K562 (cell line): ENCODE data around the gene ACTL9. TPM values are rescaled to one million over a fixed set of nuclear protein-coding genes. Genes with fewer than 3 reads are reported as not detected.

Source experiments
- BRD9 ChIP-seq: fragments of 450-650 bp; IDR thresholded peaks from 2 replicates; pipeline ENCODE4 v1.6.1; 2018; ENCODE audit warnings: low read depth; ENCODE audit not compliant: partially characterized antibody
- ETV6 ChIP-seq, 3 experiments: fragments of 150-350 bp in 1 of 3; sonication (generic) in 1 of 3; formaldehyde crosslinking in 1 of 3; IDR thresholded peaks; 2 replicates each; pipeline versions ENCODE4 v1.6.1 to v1.8.0; 2014 to 2022; ENCODE audit warnings: borderline replicate concordance in 2 of 3, low read depth in 2 of 3, antibody characterized with exemption in 1 of 3, low read length in 1 of 3, mild to moderate bottlenecking in 1 of 3, missing genetic modification reagents in 1 of 3
- NFYB ChIP-seq: IDR thresholded peaks from 2 replicates; pipeline ENCODE4 v1.6.1; 2011; ENCODE audit warnings: mild to moderate bottlenecking, moderate library complexity; ENCODE audit not compliant: insufficient read length; ENCODE audit errors: extremely low read depth
- OTX1 ChIP-seq: fragments of 450-650 bp; formaldehyde crosslinking; IDR thresholded peaks from 2 replicates; pipeline ENCODE4 v1.4.0; 2022; ENCODE audit warnings: mild to moderate bottlenecking
- PRPF4 ChIP-seq: fragments of 200-400 bp; formaldehyde crosslinking; IDR thresholded peaks from one replicate; pipeline ENCODE4 v1.6.1; 2017; ENCODE audit warnings: low read length, low read depth, mild to moderate bottlenecking; ENCODE audit not compliant: insufficient read depth, poor library complexity, severe bottlenecking
- RFX1 ChIP-seq: fragments of 450-650 bp; IDR thresholded peaks from 2 replicates; pipeline ENCODE4 v1.6.1; 2016; ENCODE audit warnings: mild to moderate bottlenecking, moderate library complexity
- TAL1 ChIP-seq: fragments of 450-650 bp; IDR thresholded peaks from 2 replicates; pipeline ENCODE4 v1.6.1; 2016; ENCODE audit warnings: mild to moderate bottlenecking
- ZBTB49 ChIP-seq: sonication (generic); formaldehyde crosslinking; IDR thresholded peaks from 2 replicates; pipeline ENCODE4 v1.8.0; 2022; ENCODE audit warnings: missing genetic modification reagents, mild to moderate bottlenecking, borderline replicate concordance
- ZNF518B ChIP-seq: fragments of 250-450 bp; sonication (Bioruptor Pico); IDR thresholded peaks from 2 replicates; pipeline ENCODE4 v1.5.0; 2021; ENCODE audit warnings: mild to moderate bottlenecking, moderate library complexity
- polyA plus RNA-seq, 8 experiments: library from polyadenylated mRNA; depleted of rRNA in 4 of 8; stranded (reverse) in 5 of 8; unstranded in 3 of 8; fragments of >200 nt; fragmentation: Nextera tagmentation in 2 of 8; fragmentation: Illumina TruSeq in 1 of 8; extraction: Ambion mirVana in 2 of 8; extraction: Trizol in 1 of 8; gene quantifications; 2 replicates each; pipeline versions ENCODE4 v1.2.1 to v1.2.3, GENCODE V29; 2011 to 2014; ENCODE audit warnings: inconsistent platforms in 1 of 8, missing spikeins in 1 of 8
- total RNA-seq, 7 experiments: library from RNA; depleted of rRNA in 6 of 7; stranded (reverse); fragments of >200 nt in 6 of 7; fragmentation: Illumina TruSeq in 2 of 7; extraction: Trizol in 2 of 7; gene quantifications; 2 replicates each; pipeline versions ENCODE4 v1.2.1 to v1.2.3, GENCODE V29; 2011 to 2021; ENCODE audit warnings: low replicate concordance in 1 of 7
- TF ChIP-seq, protein P1 (sequence below): fragments of 250-450 bp; sonication (Bioruptor Pico); IDR thresholded peaks from 2 replicates; pipeline ENCODE4 v1.8.0; 2022; ENCODE audit warnings: moderate library complexity, mild to moderate bottlenecking, inconsistent platforms
- TF ChIP-seq, protein P2 (sequence below): IDR thresholded peaks from 2 replicates; pipeline ENCODE4 v1.6.1; 2014; ENCODE audit warnings: antibody characterized with exemption
- TF ChIP-seq, protein P3 (sequence below): fragments of 450-650 bp; formaldehyde crosslinking; IDR thresholded peaks from 2 replicates; pipeline ENCODE4 v1.4.0; 2020; ENCODE audit warnings: mild to moderate bottlenecking, moderate library complexity
- TF ChIP-seq, protein P4 (sequence below): fragments of 200-800 bp; sonication (Bioruptor generic); IDR thresholded peaks from 2 replicates; pipeline ENCODE4 v1.6.1; 2017; ENCODE audit warnings: missing genetic modification characterization, missing compliant biosample characterization

Gene ACTL9
- total and polyA plus RNA-seq, 9 of the 15 experiments (the other 6 are each of a cell fraction or from before 2014, with no cell fraction given), result not detected

- no peak for TF ChIP-seq ZBTB49 (CRISPR knock-in tag)
- TF ChIP-seq BRD9, result no peak
- TF ChIP-seq, protein P1, sequence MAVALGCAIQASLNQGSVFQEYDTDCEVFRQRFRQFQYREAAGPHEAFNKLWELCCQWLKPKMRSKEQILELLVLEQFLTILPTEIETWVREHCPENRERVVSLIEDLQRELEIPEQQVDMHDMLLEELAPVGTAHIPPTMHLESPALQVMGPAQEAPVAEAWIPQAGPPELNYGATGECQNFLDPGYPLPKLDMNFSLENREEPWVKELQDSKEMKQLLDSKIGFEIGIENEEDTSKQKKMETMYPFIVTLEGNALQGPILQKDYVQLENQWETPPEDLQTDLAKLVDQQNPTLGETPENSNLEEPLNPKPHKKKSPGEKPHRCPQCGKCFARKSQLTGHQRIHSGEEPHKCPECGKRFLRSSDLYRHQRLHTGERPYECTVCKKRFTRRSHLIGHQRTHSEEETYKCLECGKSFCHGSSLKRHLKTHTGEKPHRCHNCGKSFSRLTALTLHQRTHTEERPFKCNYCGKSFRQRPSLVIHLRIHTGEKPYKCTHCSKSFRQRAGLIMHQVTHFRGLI (CRISPR knock-in tag), result no peak
- TF ChIP-seq TAL1, result no peak
- TF ChIP-seq, protein P2, sequence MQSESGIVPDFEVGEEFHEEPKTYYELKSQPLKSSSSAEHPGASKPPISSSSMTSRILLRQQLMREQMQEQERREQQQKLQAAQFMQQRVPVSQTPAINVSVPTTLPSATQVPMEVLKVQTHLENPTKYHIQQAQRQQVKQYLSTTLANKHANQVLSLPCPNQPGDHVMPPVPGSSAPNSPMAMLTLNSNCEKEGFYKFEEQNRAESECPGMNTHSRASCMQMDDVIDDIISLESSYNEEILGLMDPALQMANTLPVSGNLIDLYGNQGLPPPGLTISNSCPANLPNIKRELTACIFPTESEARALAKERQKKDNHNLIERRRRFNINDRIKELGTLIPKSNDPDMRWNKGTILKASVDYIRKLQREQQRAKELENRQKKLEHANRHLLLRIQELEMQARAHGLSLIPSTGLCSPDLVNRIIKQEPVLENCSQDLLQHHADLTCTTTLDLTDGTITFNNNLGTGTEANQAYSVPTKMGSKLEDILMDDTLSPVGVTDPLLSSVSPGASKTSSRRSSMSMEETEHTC, result no peak
- TF ChIP-seq ETV6 (IDR thresholded peaks at IDR 0.05; ENCODE audit: borderline replicate concordance in 1 of 2, low read depth in 2 of 2, low read length in 1 of 2), result no peak
- no peak for TF ChIP-seq ETV6 (CRISPR knock-in tag; IDR thresholded peaks at IDR 0.05; ENCODE audit: borderline replicate concordance)
- TF ChIP-seq OTX1 (CRISPR knock-in tag), result no peak
- TF ChIP-seq PRPF4, result no peak
- TF ChIP-seq, protein P3, sequence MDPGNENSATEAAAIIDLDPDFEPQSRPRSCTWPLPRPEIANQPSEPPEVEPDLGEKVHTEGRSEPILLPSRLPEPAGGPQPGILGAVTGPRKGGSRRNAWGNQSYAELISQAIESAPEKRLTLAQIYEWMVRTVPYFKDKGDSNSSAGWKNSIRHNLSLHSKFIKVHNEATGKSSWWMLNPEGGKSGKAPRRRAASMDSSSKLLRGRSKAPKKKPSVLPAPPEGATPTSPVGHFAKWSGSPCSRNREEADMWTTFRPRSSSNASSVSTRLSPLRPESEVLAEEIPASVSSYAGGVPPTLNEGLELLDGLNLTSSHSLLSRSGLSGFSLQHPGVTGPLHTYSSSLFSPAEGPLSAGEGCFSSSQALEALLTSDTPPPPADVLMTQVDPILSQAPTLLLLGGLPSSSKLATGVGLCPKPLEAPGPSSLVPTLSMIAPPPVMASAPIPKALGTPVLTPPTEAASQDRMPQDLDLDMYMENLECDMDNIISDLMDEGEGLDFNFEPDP (CRISPR knock-in tag), result peak; percentile 85
- TF ChIP-seq NFYB, result no peak
- TF ChIP-seq ZNF518B (CRISPR knock-in tag), result no peak
- no peak for TF ChIP-seq RFX1
- TF ChIP-seq, protein P4, sequence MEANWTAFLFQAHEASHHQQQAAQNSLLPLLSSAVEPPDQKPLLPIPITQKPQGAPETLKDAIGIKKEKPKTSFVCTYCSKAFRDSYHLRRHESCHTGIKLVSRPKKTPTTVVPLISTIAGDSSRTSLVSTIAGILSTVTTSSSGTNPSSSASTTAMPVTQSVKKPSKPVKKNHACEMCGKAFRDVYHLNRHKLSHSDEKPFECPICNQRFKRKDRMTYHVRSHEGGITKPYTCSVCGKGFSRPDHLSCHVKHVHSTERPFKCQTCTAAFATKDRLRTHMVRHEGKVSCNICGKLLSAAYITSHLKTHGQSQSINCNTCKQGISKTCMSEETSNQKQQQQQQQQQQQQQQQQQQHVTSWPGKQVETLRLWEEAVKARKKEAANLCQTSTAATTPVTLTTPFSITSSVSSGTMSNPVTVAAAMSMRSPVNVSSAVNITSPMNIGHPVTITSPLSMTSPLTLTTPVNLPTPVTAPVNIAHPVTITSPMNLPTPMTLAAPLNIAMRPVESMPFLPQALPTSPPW (CRISPR knock-in tag), result peak; percentile 76
Measured at GRCh38 chr19:8684001-8684902, 14.3 kb downstream of the ACTL9 start (continued).
